NCI-H2196 (cell line): ENCODE data around the gene SALL1.

Source experiments
- DNase-seq: peaks from one replicate; lab custom pipeline; 2025; ENCODE audit not compliant: unreplicated experiment; lab: John Stamatoyannopoulos, UW

Gene SALL1

GRCh38 chr16:51150888-51151320, at the start of gene SALL1:
Gene SALL1 (minus strand): TSS chr16:51151270. CDS start chr16:51151241, 29 bp downstream.
- DNase-seq: no peak

DNA sequence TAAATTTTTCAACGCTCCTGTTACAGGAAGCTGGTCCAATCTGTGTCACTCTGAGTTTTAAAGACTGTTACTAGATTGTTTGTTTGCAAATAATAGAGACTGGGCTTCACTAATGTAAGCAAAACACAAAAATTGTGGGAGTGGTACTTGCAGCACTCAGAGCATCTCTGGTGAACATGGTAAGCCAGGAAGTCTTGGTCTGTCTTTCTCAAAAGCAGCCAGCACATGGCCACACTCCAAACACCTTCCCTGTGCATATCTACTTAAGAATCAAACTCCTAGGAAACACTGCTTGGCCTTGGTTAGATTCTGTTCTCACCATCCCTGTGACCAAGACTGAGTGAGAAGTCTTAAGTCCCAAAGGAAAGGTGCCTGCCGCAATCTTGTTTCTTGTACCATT, 49.7 kb upstream of the SALL1 start:
- no peak for DNase-seq

- no peak for DNase-seq
Measured at GRCh38 chr16:51197953-51198748, 47.1 kb upstream of the SALL1 start.

DNA sequence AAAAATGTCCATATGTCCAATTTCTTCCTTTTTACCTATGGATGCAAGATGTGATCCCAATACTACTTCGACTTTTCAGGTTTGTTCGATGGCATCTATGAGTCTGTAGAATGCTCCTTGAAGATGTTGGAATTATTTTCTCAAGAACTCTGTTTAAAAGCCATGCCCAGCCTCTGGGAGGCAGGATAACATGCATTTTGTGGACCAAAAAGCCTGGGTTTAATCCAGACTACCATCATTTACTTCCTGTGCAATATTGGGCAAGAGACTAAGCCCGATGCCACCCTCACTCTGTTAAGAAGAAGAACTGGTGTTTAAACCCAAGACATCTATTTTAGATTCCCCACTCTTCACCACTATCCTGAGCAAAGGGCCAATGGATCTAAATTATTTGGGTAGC, 42.8 kb upstream of the SALL1 start:
- DNase-seq: no peak

- no peak for DNase-seq
Measured at GRCh38 chr16:51184702-51185433, 33.8 kb upstream of the SALL1 start.

- no peak for DNase-seq
Measured at GRCh38 chr16:51181503-51181811, 30.4 kb upstream of the SALL1 start.

- DNase-seq: no peak
Measured at GRCh38 chr16:51180719-51181502, 29.8 kb upstream of the SALL1 start.

GRCh38 chr16:51175081-51175480, 24.0 kb upstream of the SALL1 start:
- DNase-seq: no peak

DNA sequence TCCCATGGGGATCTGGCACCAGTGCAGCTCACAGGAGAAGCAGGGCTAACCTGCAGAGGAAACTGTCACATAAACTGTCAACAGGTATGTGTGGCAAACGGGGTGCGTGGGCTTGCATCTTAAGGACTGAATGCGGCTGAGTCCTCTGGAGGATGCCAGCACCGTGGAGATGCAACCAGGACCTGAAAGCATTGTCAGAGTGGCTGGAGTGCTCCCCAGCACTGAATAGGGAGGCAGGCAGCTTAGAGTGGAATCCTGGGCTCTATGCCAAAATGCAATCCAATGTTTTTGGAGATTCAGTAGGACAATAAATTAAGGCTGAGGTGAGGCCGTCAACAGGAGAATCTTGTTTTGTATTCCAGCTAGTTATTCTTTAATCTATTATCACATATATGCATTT, 21.3 kb upstream of the SALL1 start:
- no peak for DNase-seq

DNA sequence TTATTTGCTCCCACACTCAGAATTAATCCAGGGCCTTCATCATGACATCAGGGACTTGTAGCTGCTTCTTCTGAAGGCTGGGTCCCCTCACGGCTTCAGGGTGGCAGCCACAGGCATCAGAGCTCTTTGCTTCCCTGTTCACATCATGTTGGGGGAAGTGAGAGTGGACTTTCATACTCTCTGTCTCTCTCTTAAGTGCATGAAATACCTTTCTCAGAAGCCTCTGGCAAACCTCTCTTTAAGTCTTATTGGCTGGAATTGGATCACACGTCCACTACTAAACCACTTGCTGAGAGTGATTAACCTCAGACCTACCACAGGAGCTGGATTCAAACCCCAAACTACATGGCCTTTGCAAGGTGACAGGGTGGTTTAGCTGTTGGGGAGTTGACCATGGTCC, 17.7 kb upstream of the SALL1 start:
- DNase-seq: no peak

GRCh38 chr16:51167170-51167895, 16.3 kb upstream of the SALL1 start:
- peak; percentile 4 for DNase-seq

GRCh38 chr16:51166541-51166940, 15.5 kb upstream of the SALL1 start:
- no peak for DNase-seq

GRCh38 chr16:51166091-51166490, 15.0 kb upstream of the SALL1 start:
- DNase-seq: no peak

- DNase-seq: no peak
Measured at GRCh38 chr16:51165043-51165442, 14.0 kb upstream of the SALL1 start.

- DNase-seq: no peak
Measured at GRCh38 chr16:51164574-51164973, 13.5 kb upstream of the SALL1 start.

GRCh38 chr16:51163894-51164566, 13.0 kb upstream of the SALL1 start:
- DNase-seq: no peak

GRCh38 chr16:51163366-51163765, 12.3 kb upstream of the SALL1 start:
- no peak for DNase-seq

GRCh38 chr16:51161440-51162195, 10.5 kb upstream of the SALL1 start:
- DNase-seq: no peak

GRCh38 chr16:51159865-51160264, 8.8 kb upstream of the SALL1 start:
- DNase-seq: no peak

DNA sequence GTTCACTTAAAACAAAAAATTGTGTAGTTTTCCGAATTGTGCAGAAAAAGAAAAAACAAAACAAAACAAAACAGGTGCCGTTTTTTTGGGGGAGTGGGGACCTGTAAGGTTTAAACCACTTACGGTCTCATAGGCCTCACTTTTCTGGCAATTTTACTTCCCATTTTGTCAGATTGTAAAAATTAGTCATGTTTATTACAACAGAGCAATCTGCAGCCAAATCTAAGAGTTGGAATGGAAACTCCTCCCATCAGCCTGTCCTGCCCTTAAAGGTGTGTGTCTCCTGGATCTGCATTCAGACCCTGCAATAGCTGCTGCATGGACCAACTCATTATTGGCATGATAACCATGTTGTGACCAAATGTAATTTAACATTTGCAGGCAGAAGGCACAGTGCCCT, 8.2 kb upstream of the SALL1 start:
- no peak for DNase-seq
